ENCODE data around the gene ITGA11.

ITGA11 gene, protein sequence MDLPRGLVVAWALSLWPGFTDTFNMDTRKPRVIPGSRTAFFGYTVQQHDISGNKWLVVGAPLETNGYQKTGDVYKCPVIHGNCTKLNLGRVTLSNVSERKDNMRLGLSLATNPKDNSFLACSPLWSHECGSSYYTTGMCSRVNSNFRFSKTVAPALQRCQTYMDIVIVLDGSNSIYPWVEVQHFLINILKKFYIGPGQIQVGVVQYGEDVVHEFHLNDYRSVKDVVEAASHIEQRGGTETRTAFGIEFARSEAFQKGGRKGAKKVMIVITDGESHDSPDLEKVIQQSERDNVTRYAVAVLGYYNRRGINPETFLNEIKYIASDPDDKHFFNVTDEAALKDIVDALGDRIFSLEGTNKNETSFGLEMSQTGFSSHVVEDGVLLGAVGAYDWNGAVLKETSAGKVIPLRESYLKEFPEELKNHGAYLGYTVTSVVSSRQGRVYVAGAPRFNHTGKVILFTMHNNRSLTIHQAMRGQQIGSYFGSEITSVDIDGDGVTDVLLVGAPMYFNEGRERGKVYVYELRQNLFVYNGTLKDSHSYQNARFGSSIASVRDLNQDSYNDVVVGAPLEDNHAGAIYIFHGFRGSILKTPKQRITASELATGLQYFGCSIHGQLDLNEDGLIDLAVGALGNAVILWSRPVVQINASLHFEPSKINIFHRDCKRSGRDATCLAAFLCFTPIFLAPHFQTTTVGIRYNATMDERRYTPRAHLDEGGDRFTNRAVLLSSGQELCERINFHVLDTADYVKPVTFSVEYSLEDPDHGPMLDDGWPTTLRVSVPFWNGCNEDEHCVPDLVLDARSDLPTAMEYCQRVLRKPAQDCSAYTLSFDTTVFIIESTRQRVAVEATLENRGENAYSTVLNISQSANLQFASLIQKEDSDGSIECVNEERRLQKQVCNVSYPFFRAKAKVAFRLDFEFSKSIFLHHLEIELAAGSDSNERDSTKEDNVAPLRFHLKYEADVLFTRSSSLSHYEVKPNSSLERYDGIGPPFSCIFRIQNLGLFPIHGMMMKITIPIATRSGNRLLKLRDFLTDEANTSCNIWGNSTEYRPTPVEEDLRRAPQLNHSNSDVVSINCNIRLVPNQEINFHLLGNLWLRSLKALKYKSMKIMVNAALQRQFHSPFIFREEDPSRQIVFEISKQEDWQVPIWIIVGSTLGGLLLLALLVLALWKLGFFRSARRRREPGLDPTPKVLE

DNA sequence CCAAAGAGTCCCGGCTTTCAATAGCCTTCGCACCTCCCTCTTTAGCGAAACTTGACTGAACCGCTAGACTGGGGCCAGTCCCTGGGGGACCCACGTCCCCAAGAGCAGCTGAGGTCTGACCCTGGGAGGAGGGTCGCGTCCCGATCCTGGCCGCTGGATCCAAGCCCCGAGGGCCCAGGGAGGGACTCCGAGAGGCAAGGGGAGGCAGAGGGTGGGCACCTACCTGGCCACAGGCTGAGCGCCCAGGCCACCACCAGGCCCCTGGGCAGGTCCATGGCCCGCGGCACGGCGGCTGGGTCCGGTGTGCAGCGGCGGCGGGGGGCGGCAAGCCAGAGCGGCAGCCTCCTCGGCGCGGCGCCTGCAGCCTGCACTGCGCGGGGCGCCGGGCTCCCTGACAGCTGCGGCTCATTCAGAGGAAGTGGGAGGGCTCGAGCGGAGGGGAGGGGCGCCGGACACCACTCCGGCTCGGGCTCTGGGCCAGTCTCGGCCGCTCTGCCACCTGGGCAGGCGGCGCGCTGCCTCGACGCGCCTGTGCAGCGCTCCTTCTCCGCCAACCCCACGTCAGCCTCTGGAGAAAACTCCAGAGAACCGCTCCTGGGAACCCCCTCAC, at the start of gene ITGA11:
Gene ITGA11 (minus strand): TSS at position 372 of the 610 bp plus-strand sequence. CDS start 97 bp downstream, at position 275.
- no peak for DNase-seq (ENCODE audit: low read depth)

DNA sequence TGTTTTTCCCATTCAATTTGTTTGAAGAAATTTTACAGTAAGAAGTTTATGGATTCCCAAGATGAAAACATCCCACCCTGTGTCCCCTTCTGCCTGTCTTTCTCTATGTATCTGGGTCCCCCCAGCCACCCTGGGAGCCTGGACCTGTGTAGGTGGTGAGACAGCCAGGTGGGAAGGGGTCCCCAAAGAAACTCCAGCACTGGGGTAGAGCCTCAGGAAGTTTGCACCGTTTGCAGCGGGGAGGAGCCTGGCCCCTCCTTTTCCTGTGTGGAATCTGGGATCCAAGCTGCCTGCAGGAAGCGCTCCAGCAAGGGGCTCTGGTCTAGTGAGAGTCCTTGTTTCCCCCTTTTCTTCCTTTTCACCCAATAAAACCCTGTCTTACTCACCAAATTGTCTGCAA, 49.4 kb upstream of the ITGA11 start:
- no peak for DNase-seq (ENCODE audit: low read depth)

DNA sequence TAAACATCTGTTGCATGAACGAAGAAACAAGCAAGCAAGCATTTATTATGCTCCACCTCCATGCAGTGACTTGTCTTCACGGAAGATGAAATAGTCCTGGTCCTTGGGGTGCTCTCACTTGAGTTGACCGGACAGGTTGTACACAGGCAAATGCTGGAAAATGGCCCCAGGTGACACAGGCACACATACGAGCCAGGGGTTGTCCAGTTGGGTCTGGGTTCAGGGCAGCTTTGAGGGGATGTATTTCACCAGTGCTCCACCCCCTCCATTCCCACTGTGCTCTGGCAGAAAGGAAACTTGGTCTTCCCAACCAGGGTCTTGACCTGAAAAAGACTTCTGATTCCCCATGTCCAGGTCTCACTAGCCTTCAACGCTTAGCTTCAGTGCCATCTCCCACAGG, 48.3 kb upstream of the ITGA11 start:
- DNase-seq (ENCODE audit: low read depth), result no peak

DNA sequence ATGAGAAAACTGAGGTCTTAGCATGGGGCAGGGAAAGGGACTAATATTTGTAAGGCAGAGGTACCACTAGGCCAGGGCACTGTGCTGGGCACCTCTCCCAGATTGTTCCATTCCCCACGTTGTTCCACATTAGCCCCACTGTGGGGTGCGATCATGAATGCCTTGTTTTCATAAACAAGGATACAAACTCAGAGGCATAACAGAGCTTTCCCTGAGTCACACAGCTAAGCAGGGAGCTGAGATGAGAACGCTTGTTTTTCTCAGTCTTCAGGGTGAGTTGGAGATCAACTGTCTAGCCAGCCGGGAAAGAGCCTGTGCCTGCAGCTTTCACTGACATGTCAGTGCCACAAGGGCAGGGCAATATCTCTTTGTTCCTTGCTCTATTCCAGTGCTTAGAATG, 47.9 kb upstream of the ITGA11 start:
- DNase-seq (ENCODE audit: low read depth), result no peak

DNA sequence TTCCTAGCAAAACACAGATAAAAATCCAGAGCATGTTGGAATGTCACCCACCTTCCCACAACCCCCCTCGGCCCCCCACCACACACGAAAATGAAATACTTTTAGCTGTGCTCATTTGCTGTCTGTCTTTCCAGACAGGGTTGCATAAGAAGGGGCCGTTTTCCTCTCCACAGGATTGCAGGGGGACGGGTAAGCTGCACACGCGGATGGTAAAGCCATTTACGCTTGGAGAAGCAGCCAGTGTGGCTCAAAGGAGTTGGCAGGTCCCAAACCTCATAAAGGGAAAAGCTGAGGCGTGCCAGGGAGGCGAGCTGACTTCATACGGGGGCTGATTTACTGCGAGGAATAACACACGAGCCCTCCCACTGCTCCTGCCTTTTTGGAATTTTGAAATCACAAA, 47.4 kb upstream of the ITGA11 start:
- DNase-seq (ENCODE audit: low read depth), result no peak

DNA sequence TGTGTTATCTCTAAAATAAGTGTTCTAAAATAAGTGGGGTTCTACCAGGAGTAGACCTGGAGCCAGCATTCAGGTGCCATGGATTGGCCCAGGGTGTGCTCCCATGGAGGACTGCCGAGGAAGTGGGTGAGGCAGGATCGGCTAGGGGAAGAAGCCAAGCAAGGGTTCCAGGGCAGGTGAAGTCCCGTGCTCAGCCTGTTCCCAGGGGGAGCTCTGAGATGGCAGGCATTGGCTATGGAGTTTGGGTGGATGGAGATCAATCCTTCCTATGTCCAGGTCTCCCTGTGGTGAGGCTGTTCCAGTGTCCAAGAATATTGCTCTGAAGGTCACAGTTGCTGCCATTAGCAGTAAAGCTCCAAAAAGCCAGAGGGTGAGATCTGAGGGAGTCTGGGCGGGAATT, 46.9 kb upstream of the ITGA11 start:
- DNase-seq (ENCODE audit: low read depth), result no peak

DNA sequence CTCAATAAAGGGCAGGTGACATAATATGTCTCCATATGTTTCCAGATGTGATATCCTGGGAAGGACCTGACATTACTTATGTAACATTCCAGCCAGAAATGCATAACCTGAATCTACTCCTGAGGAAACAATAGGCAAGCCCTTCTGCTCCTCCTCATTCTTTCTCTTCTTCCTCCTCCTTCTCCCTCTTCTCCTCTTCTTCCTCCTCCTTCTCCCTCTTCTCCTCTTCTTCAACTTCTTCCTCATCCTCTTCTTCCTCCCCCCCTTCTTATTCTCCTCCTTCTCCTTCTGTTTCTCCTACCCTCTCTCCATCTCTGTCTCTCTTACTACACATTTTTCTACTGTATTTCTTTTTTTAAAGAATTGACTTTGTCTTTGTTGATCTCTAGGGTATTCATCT, 43.5 kb upstream of the ITGA11 start:
- no peak for DNase-seq (ENCODE audit: low read depth)

DNA sequence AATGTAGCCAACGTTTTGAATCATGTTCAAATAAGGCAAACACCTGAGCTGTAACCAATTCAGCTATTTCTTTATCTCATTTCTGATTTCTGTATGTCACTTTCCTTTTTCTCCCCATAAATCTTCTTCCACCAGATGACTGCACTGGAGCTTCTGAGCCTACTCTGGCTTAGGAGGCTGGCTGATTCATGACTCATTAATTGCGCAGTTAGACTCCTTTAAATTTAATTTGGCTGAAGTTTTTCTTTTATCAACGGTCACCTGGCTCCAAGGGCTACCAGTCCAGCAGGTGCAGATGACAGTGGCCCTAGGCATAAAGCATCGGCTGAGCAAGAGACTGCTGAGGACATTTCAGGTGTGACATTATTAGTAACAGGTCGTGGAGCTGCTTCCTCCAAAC, 39.6 kb upstream of the ITGA11 start:
- DNase-seq (ENCODE audit: low read depth), result no peak

DNA sequence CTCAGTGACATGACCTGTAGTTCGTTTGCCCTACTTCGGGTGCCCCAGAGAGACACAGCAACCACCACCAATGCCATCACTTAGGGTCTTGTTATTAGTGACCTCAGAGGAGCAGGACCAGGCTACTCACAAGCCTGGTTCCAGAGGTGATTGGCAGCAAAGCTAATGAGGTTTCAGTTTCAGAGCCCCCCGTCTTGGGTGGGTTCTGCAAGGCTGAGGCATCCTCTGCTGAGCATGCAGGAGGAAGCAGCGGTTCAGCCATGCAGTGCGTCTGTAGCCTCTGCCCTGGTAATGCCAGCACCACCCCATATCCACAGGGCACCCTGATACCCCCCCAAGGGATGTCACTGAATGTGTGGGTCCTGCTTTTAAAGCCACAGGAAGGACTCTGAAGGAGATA, 39.0 kb upstream of the ITGA11 start:
- no peak for DNase-seq (ENCODE audit: low read depth)

DNA sequence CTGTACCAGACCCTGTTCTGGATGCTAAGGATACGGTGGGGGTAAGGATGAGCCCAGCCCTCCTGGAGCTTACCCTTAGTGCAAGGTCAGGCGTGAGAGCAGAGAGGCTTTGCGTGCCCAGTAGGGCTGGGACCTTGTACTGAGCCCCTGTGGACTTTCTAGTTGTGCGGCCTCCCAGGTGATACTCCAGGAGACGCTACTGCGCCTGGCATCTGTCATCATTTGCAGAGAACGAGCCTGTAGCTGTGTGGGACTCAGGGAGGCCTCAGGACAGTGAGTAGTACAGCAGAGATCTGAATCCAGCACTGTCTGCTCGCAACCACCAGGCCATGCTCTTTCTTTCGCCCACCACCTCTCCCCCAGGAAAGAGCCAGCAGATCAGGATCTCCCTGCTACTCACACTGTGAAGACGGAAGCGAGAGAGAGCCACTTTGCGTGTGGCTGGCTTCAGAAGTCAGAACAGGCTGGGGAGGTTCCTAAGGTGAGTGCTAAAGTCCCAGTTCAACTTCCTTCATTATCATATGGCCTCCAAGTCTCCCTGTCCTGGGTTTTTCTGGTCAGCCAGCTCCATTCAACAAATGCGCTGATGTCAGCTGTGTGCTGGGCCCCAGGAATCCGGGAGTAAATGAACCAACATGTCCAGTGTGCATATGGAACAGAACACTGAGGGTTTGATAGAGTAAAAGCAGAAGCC, 38.2 kb upstream of the ITGA11 start:
- no peak for DNase-seq (ENCODE audit: low read depth)

DNA sequence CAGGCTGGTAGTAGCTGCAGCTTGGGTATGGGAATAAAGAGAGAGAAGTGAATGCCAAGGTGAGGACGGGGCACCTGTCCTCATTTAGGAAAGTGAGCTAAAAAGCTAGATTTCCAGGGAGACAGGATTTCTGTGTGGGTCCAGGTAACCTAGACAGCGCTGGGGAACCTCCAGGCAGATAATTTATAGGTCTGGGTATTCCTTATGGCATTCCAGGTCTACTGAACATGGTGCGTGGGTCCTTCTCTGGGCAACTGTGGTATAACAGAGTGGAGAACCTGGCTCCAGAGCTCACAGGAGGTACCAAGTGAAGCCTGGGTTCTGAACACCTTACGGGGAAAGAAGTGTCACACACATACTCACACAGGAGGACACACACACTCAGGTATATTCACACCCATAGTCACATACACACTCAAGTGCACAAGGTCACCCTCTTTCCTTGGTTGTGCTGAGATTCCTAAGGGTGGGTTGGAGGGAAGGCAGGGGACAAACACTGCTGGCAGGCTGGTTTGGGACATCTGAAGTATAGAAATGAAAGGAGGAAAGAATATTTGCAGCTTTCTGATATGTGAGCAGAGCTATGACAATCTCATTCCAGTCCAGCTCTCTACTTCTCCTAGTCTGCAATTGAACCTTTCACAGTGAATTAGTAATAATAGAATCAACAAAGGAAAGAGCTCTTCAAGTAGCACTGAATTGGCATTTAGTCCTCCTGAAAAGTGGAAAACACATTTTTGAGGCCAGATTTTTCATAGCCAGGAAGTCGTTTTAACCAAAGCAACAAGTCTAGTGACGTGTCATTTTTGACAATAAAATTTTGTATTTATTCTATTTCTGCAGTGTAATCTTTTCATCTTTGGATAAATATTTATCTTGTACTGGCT, 37.4 kb upstream of the ITGA11 start:
- no peak for DNase-seq (ENCODE audit: low read depth)

DNA sequence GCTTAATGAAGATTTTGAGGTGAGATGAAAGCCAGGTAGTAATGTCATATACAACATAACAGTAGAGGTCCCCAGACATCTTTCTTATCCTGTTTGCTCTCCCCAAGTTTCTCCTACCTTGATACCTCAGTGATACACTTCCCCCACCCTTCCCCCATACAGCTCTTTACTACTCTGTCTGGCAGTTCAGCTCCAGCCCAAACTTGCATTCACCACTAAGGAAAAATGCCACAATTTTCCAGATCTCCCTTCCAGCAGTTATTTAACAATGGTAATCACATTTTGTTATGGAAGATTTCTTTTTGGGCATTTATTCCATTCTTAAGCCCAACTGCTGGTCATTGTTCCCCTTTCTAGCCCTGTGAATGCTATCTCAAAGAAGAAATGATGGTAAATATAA, 34.9 kb upstream of the ITGA11 start:
- DNase-seq (ENCODE audit: low read depth), result no peak

DNA sequence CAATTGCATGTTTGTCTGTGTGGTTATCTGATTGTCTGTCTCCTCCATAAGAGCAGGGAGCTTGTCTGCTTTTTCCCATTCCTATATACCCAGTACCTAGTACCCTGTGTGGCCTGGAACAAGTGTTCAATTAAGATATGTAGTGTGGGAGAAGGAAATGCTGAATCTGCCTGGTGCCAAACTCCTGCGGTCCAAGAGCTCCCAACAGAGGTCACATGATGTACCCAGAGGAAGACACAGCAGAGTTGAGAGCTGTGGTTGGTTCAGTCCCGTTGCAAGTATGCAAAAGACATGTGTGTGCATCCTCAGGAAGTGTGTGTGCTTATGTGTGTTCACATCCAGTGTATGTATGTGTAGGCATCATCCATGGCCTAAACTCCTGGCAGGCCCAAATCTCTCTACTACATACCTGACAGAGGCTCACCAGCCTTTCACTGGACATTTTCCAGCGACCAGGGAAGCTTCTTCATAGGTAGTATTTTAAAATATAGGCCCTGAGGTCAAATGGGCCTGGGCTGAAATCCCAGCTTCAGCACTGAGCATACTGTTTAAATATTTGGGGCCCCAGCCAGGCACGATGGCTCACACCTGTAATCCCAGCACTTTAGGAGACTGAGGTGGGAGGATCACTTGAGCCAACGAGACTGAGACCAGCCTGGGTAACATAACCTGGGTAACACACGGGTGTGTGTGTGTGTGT, 34.0 kb upstream of the ITGA11 start:
- no peak for DNase-seq (ENCODE audit: low read depth)

DNA sequence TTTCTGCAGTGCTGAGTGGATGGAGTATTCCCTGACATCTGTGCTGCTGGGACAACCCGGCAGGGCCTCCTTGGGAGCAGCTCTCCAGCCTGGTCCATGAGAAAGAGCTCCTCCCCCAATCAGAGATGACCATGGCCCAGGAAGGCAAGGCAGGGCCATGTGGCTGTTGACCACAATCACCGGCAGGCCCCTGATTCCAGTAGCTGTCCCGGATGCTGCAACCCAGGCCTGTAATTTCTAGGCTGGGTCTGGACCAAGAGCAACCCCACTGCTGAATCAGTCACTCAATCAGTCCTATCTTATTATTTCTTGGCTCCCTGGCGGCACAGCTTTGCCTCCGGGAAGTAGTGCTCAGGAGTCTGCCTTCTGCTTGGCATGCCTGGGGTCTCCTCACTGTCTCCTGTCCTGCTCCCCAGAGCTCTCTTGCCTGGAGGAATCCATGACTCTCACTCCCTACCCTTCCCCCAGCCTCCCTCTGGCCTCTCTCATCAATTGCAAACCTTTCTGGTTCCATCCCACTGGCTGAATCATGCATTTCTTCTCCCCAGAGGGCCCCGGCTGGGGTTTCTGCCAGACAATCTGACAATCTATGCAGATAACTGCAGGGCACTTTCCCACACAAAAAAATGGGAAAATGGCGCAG, 32.6 kb upstream of the ITGA11 start:
- DNase-seq (ENCODE audit: low read depth), result no peak

DNA sequence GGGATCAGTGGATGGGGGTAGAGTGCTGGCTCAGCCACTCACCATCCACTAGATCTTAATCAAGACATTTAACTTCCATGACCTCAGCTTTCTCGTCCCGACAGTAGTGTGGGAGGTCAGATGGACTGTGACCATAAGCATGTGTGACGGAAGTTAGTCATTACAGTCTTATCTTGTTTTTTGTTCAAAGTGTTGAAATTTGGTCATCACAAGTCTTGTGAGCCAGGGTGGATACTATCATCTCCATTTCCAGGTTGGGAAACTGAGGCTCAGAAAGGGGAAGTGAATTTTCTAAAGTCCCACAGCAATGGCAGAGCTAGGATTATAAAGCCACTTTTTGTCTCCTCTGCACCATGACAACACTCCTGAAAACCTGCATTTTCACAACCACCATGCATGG, 32.0 kb upstream of the ITGA11 start:
- DNase-seq (ENCODE audit: low read depth), result no peak

DNA sequence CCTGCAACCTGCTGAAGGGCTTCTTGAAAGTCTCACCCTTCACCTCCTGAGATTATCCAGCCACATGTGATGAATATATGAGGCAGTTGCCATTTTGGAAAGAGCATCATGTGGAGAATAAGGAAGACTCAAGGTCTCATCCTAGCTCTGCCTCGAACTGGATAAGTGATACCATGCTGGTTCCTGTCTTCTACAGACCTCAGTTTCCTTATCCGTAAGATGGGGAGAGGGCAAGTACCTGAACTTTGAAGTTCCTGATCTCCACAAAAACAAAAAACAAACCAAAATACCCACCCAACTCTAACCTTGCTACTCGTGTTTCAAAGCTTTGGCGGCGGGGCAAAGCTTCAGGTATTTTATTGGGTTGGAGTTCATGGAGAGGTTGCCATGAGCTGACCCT, 31.5 kb upstream of the ITGA11 start:
- no peak for DNase-seq (ENCODE audit: low read depth)

DNA sequence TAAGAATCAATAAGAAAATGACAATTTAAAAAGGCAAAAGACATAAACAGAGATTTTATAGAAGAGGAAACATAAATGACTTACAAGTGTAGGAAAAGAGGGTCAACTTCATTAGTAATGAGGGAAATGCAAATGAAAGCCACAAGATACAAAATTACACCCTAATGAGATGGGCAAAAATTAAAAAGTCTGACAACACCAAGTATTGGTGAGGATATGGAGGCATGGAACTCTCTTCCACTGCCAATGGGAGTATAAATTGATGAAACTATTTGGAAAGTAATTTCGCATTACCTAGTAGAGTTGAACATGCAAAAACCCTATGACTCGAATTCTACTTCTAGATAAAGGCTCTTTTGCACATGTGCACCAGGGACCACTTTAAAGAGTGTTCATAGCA, 28.2 kb upstream of the ITGA11 start:
- no peak for DNase-seq (ENCODE audit: low read depth)

DNA sequence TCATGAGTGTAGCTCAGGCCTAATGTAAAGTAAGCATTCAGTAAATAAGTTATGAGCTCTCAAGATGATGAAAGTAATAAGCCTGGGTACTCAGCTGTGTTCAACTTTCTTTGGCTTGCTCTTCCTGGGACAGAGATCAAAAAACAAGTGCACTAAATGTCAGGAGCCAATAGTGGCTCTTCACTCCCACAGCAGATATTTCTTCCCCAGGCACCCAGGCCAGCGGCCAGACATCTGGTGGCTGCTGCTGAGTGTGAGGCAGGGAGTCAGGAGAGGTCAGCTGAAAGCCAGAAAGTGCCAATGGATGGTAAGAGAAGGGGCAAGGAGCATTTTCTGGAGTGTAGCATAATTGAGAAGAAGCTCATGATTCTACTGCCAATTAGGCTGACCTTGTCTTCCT, 18.2 kb upstream of the ITGA11 start:
- no peak for DNase-seq (ENCODE audit: low read depth)

DNA sequence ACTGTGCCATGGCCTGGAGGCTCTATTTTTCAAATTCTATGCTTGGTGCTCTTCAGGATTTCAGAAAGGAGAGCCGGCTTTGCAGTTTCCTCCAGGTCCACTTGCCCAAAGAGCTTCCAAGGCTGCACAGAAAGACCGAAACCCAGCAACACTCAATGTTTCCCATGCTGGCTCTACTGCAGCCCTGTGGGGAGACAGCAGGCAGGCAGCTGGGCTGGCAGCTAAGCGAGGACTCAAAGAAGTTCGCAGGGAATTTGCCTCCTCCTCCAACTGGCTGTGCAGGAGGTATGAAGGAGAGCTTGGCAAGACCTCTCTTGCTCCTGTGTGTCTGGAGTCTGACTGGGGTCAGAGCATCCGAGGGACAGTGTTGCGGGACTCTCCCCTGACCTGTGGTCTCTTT, 17.4 kb upstream of the ITGA11 start:
- DNase-seq (ENCODE audit: low read depth), result no peak

Data from stimulated activated CD8-positive, alpha-beta memory T cell treated with anti-CD3 and anti-CD28 coated beads, Interleukin-4, amount 100 ng/mL, for 24 hours (primary cell).